ENCODE results near the gene AK3.

The AK3 gene

DNA sequence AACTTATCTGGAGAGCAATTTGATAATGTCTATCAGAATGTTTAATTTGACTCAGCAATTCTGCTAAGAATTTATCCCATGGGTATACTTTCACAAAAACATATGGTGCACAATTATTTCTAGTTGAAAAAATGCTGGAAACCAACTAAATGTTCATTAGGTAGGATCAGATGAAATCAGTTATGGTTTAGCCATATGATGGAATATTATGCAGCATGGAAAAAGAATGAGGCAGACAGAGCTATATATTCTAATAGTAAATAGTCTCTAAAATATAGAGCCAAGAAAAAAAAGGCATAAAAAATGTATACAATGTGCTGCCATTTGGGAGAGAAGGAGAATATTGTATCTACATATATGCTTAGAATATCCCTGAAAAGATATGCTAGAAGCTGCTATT is 71.1 kb downstream of the AK3 start:
- TF ChIP-seq POLR2AphosphoS5 (IDR thresholded peaks at IDR 0.05; ENCODE audit: low read depth), result no peak
- TF ChIP-seq SPI1 (IDR thresholded peaks at IDR 0.05; ENCODE audit: borderline replicate concordance, low read depth), result no peak
- TF ChIP-seq GABPA (IDR thresholded peaks at IDR 0.05; ENCODE audit: low read depth), result no peak
- TF ChIP-seq, protein P1, sequence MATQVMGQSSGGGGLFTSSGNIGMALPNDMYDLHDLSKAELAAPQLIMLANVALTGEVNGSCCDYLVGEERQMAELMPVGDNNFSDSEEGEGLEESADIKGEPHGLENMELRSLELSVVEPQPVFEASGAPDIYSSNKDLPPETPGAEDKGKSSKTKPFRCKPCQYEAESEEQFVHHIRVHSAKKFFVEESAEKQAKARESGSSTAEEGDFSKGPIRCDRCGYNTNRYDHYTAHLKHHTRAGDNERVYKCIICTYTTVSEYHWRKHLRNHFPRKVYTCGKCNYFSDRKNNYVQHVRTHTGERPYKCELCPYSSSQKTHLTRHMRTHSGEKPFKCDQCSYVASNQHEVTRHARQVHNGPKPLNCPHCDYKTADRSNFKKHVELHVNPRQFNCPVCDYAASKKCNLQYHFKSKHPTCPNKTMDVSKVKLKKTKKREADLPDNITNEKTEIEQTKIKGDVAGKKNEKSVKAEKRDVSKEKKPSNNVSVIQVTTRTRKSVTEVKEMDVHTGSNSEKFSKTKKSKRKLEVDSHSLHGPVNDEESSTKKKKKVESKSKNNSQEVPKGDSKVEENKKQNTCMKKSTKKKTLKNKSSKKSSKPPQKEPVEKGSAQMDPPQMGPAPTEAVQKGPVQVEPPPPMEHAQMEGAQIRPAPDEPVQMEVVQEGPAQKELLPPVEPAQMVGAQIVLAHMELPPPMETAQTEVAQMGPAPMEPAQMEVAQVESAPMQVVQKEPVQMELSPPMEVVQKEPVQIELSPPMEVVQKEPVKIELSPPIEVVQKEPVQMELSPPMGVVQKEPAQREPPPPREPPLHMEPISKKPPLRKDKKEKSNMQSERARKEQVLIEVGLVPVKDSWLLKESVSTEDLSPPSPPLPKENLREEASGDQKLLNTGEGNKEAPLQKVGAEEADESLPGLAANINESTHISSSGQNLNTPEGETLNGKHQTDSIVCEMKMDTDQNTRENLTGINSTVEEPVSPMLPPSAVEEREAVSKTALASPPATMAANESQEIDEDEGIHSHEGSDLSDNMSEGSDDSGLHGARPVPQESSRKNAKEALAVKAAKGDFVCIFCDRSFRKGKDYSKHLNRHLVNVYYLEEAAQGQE (IDR thresholded peaks at IDR 0.05; ENCODE audit: insufficient replicate concordance, low read depth), result no peak
- TF ChIP-seq, protein P2, sequence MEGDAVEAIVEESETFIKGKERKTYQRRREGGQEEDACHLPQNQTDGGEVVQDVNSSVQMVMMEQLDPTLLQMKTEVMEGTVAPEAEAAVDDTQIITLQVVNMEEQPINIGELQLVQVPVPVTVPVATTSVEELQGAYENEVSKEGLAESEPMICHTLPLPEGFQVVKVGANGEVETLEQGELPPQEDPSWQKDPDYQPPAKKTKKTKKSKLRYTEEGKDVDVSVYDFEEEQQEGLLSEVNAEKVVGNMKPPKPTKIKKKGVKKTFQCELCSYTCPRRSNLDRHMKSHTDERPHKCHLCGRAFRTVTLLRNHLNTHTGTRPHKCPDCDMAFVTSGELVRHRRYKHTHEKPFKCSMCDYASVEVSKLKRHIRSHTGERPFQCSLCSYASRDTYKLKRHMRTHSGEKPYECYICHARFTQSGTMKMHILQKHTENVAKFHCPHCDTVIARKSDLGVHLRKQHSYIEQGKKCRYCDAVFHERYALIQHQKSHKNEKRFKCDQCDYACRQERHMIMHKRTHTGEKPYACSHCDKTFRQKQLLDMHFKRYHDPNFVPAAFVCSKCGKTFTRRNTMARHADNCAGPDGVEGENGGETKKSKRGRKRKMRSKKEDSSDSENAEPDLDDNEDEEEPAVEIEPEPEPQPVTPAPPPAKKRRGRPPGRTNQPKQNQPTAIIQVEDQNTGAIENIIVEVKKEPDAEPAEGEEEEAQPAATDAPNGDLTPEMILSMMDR (IDR thresholded peaks at IDR 0.05; ENCODE audit: insufficient read depth, low read length), result no peak
- Histone ChIP-seq H3K4me3 (replicated peaks; ENCODE audit: insufficient read depth, low read length) (no peak overlapping the region), H3K27ac (replicated peaks) (no peak overlapping the region), H3K27me3 (ENCODE audit: insufficient read depth, poor library complexity, severe bottlenecking) (no peaks in the 10 kb centered on the region)
- DNase-seq (ENCODE audit: low read depth in 1 of 2, low spot score in 1 of 2), result no peak

DNA sequence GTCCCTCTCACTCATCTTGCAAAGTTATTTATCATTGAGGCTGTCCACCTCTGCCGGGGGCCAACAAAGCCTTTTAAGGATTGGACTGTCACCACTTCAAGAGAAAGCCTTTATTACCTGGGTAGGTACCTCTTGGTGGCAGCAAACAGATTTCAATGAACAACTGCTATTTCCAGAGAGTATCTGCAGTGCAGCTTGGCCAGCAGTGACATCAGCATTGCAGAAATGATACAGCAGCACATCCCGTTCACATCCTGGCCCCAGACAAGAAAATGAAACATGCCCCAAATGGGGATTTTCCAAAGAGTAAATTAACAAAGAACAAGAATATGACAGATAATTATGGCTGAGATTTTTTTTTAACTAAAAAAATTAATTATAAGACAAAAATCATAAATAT is 72.4 kb downstream of the AK3 start:
- TF ChIP-seq, protein P1 (IDR thresholded peaks at IDR 0.05; ENCODE audit: insufficient replicate concordance, low read depth), result no peak
- no peak for TF ChIP-seq GABPA (IDR thresholded peaks at IDR 0.05; ENCODE audit: low read depth)
- TF ChIP-seq SPI1 (IDR thresholded peaks at IDR 0.05; ENCODE audit: borderline replicate concordance, low read depth), result no peak
- no peak for TF ChIP-seq POLR2AphosphoS5 (IDR thresholded peaks at IDR 0.05; ENCODE audit: low read depth)
- TF ChIP-seq, protein P2 (IDR thresholded peaks at IDR 0.05; ENCODE audit: insufficient read depth, low read length), result no peak
- no peak overlapping the region for H3K27ac ChIP-seq (replicated peaks)
- H3K27me3 ChIP-seq (ENCODE audit: insufficient read depth, poor library complexity, severe bottlenecking), result no peaks in the 10 kb centered on the region
- H3K4me3 ChIP-seq (replicated peaks; ENCODE audit: insufficient read depth, low read length), result no peak overlapping the region
- DNase-seq (ENCODE audit: low read depth in 1 of 2, low spot score in 1 of 2), result no peak

DNA sequence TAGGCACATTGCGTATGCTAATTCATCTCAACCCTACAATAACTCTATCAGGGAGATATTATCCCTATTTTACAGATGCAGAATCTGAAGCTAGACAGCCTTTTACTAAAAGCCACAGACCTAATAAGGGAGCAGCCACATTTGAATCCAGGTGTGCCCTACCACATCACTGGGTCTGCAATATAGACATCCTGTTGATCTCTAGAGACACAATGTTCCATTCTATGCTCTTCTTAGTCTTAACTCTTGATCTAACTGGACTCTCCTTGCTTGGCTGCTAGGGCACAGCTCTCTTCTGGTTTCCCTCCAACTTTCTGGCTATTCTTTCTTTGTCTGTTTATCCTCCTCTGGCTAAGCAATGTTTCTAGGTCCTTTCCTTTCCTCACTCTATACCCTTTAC is 73.3 kb downstream of the AK3 start:
- H3K27me3 ChIP-seq (ENCODE audit: insufficient read depth, poor library complexity, severe bottlenecking), result no peaks in the 10 kb centered on the region
- TF ChIP-seq, protein P2 (IDR thresholded peaks at IDR 0.05; ENCODE audit: insufficient read depth, low read length), result no peak
- TF ChIP-seq POLR2AphosphoS5 (IDR thresholded peaks at IDR 0.05; ENCODE audit: low read depth) (no peak), SPI1 (IDR thresholded peaks at IDR 0.05; ENCODE audit: borderline replicate concordance, low read depth) (no peak), GABPA (IDR thresholded peaks at IDR 0.05; ENCODE audit: low read depth) (no peak)
- TF ChIP-seq, protein P1 (IDR thresholded peaks at IDR 0.05; ENCODE audit: insufficient replicate concordance, low read depth), result no peak
- no peak for DNase-seq (ENCODE audit: low read depth in 1 of 2, low spot score in 1 of 2)
- no peak overlapping the region for H3K4me3 ChIP-seq (replicated peaks; ENCODE audit: insufficient read depth, low read length)
- no peak overlapping the region for H3K27ac ChIP-seq (replicated peaks)
